GM12875 (cell line): ENCODE measurements around the gene RFT1.

ENCODE experiments used
- H3K4me3 ChIP-seq: one replicate; pipeline ENCODE4 v1.5.1; 2011; ENCODE audit warnings: low read depth, low read length, control low read depth
- CTCF ChIP-seq: IDR thresholded peaks from 2 replicates; pipeline ENCODE4 v1.5.1; 2011; ENCODE audit warnings: low read depth, mild to moderate bottlenecking, control low read depth, inconsistent platforms, low read length, moderate library complexity, borderline replicate concordance; ENCODE audit not compliant: insufficient read depth

Gene RFT1

GRCh38 chr3:53140847-53141845 lies 10.9 kb upstream of the RFT1 start:
- no peak for TF ChIP-seq CTCF
- H3K4me3 ChIP-seq = no peak overlapping the region

GRCh38 chr3:53139906-53140846 lies 9.9 kb upstream of the RFT1 start:
- H3K4me3 ChIP-seq = no peak overlapping the region
- TF ChIP-seq CTCF = no peak

- no peak for TF ChIP-seq CTCF
- H3K4me3 ChIP-seq = no peak overlapping the region
Observed at GRCh38 chr3:53137835-53138446, 7.7 kb upstream of the RFT1 start.

GRCh38 chr3:53137221-53137620 lies 7.0 kb upstream of the RFT1 start:
- no peak overlapping the region for H3K4me3 ChIP-seq
- no peak for TF ChIP-seq CTCF

- H3K4me3 ChIP-seq = no peak overlapping the region
- peak; percentile 89 for TF ChIP-seq CTCF
Observed at GRCh38 chr3:53134631-53135232, 4.5 kb upstream of the RFT1 start.

GRCh38 chr3:53132347-53132746 lies 2.1 kb upstream of the RFT1 start:
- H3K4me3 ChIP-seq = no peak overlapping the region
- no peak for TF ChIP-seq CTCF
